Left ventricle myocardium inferior (tissue), 1 donor: Measurements from ENCODE around the gene ACSS1. TPM values are rescaled to one million over a fixed set of nuclear protein-coding genes. Genes with fewer than 3 reads are reported as not detected.
A peak's percentile ranks its signal among the peaks of the same experiment; 100 is the strongest.

ENCODE experiments used
- DNase-seq: peaks from one replicate; pipeline ENCODE4 v3.0.0-alpha.2; 2020
- H3K27ac ChIP-seq: fragments of 200-600 bp; replicated peaks from 2 replicates; pipeline ENCODE4 v1.8.0; 2021
- H3K27me3 ChIP-seq: fragments of 200-600 bp; 2 replicates; pipeline ENCODE4 v1.8.0; 2021; ENCODE audit warnings: low read depth
- H3K36me3 ChIP-seq: fragments of 200-600 bp; 2 replicates; pipeline ENCODE4 v1.8.0; 2021
- H3K4me1 ChIP-seq: fragments of 200-600 bp; 2 replicates; pipeline ENCODE4 v1.8.0; 2021
- H3K4me3 ChIP-seq: fragments of 200-600 bp; 2 replicates; pipeline ENCODE4 v1.8.0; 2021; ENCODE audit warnings: mild to moderate bottlenecking, moderate library complexity
- H3K9me3 ChIP-seq: fragments of 200-600 bp; replicated peaks from 2 replicates; pipeline ENCODE4 v1.8.0; 2021
- intact Hi-C: fragments of 100-400 bp; cut with micrococcal nuclease; formaldehyde crosslinking; loops from one replicate; pipeline ENCODE4 v1.11.0; 2022
- total RNA-seq: library from RNA; stranded (reverse); fragmentation: NEBNext Ultra II Directional; extraction: Animal tissue kit (Norgen Biotek cat#: 25700); gene quantifications from one replicate; pipeline ENCODE4 v1.2.1, GENCODE V29; 2021
- TF ChIP-seq, protein P1 (sequence below): fragments of 200-600 bp; IDR thresholded peaks from 2 replicates; pipeline ENCODE4 v1.8.0; 2021; ENCODE audit warnings: antibody characterized with exemption, mild to moderate bottlenecking, borderline replicate concordance
- donor health status: DM: no; HTN: yes; CAD: no; lungs with severe emphysema.

The ACSS1 gene
- total RNA-seq, 1 donor from 2014 or later, result 159 TPM

DNA sequence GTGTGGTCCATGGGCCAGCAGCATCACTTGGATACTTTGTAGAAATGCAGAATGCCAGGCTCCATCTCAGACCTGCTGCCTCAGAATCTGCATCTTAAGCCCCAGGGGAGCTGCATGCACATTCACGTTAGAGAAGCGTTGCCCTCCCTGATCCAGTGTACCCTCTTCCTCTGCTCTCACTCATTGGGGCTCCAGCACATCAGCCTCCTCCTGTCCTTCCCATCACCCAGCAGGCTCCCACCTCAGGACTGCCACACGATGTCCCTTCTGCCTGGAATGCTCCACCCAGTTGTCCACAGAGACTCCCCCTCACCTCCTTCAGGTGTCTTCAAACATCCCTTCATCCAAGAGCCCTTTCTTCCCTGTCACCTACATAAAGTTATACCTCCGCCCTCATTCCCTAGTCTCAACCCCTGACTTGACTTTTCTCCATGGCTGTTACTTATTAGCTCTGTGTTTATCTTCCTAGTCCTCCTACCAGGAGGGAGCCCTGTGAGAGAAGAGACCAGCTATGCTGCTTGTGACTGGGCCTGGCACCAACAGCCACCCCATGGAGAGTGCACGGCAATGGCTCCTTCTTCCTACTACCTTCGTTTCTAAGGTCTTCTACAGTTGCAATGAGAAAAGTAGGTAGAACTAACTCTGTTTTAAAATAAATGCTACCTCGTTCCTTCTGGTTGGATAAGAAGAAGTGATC lies 3.3 kb upstream of the ACSS1 start:
- Histone ChIP-seq H3K27ac (no peak overlapping the region), H3K4me3 (no peak overlapping the region), H3K27me3 (peaks cover 4% of the 10 kb centered on the region), H3K4me1 (peaks cover 48% of the 10 kb centered on the region), H3K36me3 (no peaks in the 10 kb centered on the region), H3K9me3 (no peaks in the 10 kb centered on the region)
- TF ChIP-seq, protein P1, sequence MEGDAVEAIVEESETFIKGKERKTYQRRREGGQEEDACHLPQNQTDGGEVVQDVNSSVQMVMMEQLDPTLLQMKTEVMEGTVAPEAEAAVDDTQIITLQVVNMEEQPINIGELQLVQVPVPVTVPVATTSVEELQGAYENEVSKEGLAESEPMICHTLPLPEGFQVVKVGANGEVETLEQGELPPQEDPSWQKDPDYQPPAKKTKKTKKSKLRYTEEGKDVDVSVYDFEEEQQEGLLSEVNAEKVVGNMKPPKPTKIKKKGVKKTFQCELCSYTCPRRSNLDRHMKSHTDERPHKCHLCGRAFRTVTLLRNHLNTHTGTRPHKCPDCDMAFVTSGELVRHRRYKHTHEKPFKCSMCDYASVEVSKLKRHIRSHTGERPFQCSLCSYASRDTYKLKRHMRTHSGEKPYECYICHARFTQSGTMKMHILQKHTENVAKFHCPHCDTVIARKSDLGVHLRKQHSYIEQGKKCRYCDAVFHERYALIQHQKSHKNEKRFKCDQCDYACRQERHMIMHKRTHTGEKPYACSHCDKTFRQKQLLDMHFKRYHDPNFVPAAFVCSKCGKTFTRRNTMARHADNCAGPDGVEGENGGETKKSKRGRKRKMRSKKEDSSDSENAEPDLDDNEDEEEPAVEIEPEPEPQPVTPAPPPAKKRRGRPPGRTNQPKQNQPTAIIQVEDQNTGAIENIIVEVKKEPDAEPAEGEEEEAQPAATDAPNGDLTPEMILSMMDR, result no peak
- intact Hi-C loops, result no loop called here
- DNase-seq, result no peak

DNA sequence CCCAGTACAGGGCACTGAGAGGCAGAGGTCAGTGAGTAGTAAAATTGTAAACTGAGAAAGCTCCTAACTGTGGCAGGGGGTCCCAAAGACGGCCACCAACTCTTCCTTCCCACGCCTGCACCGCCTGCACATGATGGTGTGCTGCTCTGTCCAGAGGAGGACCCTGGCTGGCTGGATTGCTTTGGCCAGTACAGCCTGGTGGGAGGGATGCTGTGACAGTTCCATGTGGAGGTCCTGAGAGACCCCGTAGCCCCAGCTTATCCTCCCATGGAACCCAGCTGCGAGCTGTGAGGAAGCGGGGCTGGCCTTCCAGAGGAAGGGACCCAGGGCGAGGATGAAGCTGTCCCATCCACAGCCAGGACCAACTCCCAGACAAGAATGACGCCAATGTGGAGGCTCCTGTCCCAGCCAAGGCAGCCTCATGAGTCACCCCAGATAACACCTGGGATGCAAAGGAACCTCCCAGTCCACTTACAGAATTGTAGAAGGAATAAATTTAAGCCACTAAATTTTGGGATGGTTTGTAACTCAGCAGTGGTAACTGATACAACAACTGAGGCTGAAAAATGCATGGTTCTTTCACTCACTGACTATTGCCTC lies 2.0 kb upstream of the ACSS1 start:
- DNase-seq, result no peak
- H3K27ac ChIP-seq, result peak overlapping the region; percentile 98
- intact Hi-C loops, result no loop called here

DNA sequence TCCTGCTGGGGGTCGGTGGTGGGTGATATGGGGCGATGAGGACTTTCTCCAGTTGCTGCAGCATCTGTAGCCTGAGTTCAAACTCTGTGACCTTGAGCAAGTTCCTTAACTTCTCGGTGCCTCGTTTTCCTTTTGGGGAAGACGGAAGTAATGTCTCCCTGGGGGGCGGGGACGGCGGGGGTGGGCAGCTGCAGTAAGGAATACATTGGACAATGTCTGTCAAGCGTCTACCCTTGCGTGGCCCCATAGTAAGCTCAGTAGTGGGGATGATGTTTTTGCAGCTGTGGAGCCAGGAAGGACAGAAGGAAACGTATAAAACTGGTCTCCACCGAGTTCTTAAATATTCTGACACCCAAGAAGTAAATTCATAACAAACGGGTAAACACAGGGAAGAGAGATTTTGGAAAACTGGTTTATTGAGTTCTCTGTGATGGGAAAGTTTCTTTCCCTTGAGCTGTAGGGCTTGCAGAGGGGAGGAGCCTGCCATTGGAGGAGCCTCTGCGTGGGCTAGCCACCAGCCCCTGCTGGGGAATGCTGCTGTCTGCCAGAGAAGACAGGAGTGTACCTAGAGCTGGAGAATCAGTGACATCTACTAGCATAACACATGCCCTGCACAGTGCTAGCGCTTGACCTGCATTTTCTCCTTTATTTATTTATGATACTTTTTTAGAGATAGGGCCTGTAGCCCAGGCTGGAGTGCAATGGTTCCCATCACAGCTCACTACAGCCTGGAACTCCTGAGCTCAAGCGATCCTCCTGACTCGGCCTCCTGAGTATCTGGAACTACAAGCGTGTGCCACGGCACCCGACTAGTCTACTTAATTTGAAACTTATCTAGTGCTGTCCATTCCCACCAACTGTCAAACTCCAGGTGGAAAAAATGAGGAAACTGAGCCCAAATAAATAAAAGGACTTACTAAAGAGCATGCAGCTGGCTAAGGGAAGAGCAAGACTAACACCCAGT lies 1.2 kb upstream of the ACSS1 start:
- TF ChIP-seq, protein P1, result no peak
- Histone ChIP-seq H3K4me1 (peaks cover 52% of the 10 kb centered on the region), H3K4me3 (peak overlapping the region; percentile 83), H3K27me3 (no peaks in the 10 kb centered on the region), H3K27ac (peak overlapping the region; percentile 98), H3K36me3 (no peaks in the 10 kb centered on the region), H3K9me3 (no peaks in the 10 kb centered on the region)
- DNase-seq, result peak; percentile 56
- intact Hi-C loops, result no loop called here

More for the DNA sequence above, 2.0 kb upstream of the ACSS1 start:
- Histone ChIP-seq H3K4me3 (no peak overlapping the region), H3K4me1 (peaks cover 48% of the 10 kb centered on the region), H3K9me3 (no peaks in the 10 kb centered on the region), H3K36me3 (no peaks in the 10 kb centered on the region), H3K27me3 (peaks cover under 1% of the 10 kb centered on the region)
- TF ChIP-seq, protein P1, result no peak

DNA sequence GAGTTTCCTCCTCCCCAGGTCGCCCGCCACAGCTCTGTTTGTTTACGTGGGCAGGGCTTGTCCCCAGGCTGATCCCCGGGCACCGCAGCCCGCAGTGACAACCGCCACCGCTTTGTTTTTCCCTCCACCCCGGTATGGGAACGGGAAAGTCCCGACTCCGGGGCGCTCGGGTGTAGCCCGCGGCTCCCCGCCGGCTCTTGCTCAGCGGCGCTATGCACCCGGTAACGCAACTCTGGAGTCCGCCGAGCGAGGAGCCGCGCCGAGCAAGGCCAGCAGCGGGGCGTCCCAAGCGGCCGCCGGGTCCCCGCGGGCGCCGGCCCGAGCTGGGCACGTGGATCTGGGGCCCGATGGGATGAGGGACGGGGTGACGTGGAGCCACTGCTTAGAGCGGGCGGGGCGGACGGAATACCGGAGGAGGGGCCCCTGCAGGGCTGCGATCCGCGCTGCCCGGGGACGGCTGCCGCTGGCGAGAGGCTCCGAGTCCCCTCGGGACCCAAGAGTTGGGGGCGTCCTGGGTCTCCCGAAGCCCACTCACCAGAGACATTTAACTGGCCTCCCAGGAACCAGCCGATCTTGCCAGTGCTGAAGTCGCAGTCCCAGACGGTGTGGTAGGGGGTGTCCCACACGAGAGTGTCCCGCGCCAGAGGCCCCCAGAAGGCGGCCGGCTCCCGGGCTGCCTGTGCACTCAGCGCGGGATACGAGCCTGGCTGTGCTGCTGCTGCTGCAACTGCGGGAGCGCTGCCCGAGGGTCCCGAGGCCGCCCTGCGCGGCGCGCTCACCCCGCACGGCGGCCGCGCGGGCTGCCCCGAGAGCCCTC lies 497 bp downstream of the ACSS1 start:
- DNase-seq, result peak; percentile 83
- H3K9me3 ChIP-seq, result no peaks in the 10 kb centered on the region
- TF ChIP-seq, protein P1, result peak; percentile 15
- no peaks in the 10 kb centered on the region for H3K36me3 ChIP-seq
- peaks cover 68% of the 10 kb centered on the region for H3K4me1 ChIP-seq
- peak overlapping the region; percentile 98 for H3K27ac ChIP-seq
- H3K27me3 ChIP-seq, result no peaks in the 10 kb centered on the region
- peak overlapping the region; percentile 83 for H3K4me3 ChIP-seq
- intact Hi-C loops, result no loop called here

DNA sequence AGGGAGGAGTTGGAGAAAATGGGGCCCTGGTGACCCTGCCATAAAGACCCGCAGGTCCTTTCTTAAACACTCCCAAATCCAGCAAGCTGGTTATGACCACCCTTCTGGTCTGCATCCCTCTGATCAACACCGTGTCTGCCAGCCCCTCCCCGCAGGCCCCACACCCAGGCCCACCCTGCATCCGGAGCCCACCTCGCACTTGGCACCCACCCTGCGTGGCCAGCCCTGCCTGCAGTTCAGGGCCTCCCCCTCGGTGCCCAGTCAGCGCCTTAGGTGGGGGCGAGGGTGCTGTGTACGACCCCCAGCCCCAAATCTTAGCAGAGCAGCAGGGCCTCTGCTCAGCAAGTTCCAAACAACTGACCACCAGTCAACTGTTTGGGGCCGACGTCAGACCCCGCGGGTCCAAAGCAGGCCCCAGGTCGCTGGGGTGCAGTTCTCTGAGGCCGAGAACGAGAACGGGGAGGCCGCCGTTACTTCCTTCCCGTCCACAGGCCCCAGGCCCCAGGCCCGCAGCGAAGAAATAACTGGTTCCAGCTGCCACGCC lies 1.2 kb downstream of the ACSS1 start:
- Histone ChIP-seq H3K4me1 (peaks cover 75% of the 10 kb centered on the region), H3K4me3 (peak overlapping the region; percentile 83), H3K36me3 (no peaks in the 10 kb centered on the region), H3K27ac (peak overlapping the region; percentile 98), H3K9me3 (no peaks in the 10 kb centered on the region), H3K27me3 (no peaks in the 10 kb centered on the region)
- TF ChIP-seq, protein P1, result no peak
- intact Hi-C loops, result no loop called here
- DNase-seq, result peak; percentile 54
